HG02885 (cell line): ENCODE data around the gene ZDHHC11B.
A peak's percentile ranks its signal among the peaks of the same experiment; 100 is the strongest.
"Not testable (repeated sequence)": the region's sequence is repeated elsewhere in the genome, so short reads cannot be mapped to it uniquely, and the experiment has no call there.

Experiments
- ATAC-seq: cut with Tn5 transposase; IDR thresholded peaks from one replicate; pipeline ENCODE4 v1.9.1; 2021; ENCODE audit warnings: mild to moderate bottlenecking; ENCODE audit not compliant: unreplicated experiment, poor library complexity

Gene ZDHHC11B

GRCh38 chr5:787224-787856 is 2.8 kb upstream of the ZDHHC11B start:
- not testable (repeated sequence) for ATAC-seq

GRCh38 chr5:785181-785705 is 714 bp upstream of the ZDHHC11B start:
- peak; percentile 21 for ATAC-seq

DNA sequence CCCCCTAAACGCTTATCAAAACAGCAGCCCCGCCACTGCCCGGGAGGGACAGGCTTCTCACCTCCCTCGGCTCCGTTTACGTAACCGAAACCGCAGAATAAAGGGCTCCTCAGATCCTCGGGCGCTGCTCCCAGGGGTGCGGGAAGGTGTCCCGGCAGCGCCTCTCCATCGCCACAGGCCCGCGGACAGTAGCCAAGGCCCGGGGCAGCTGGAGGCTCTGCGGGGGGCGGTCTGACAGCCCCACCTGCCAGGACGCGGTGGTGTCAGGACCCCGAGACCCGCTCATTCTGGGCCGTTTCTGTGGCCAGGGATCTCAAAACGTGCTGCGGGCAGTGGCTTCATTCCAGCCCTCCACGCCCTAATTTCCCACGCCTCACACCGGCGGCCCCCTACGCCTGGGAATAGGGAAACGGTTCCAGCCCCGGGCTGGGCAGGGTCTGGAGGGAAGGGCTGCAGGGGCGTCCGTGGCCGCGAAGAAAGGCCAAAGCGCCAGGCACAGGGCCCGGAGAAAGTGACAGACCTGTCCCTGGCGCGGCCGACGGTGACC is 575 bp downstream of the ZDHHC11B start:
- ATAC-seq, result not testable (repeated sequence)

DNA sequence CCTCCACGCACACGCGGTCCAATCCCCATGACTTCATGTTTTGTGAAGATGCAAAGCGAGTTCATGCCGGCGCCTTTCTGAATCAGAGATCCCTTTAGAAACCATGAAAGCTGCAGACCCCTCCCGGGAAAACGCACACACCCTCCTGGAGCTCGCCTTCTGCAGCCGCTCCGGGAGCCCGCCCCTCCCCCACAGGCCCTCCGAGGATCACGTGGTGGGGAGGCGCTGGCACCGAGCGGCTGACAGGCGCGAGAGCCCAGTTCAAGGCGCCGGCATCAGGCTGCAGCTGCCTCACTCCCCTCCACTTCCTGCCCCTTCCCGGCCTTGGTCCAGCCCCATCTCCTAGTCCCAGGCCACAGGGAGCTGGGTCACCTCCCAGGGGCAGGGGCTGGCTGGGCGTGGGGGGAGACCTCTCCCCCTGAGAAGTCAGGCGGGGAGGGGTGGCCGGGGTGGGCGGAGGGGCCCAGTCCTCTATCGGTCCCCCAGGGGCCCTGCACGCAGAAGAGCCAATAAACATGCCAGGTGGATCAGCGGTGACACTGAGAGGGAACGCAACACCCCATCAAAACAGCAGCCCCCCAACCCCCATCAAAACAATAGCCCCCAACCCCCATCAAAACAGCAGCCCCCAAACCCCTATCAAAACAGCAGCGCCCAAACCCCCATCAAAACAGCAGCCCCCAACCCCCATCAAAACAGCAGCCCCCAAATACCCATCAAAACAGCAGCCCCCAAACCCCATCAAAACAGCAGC is 1.3 kb downstream of the ZDHHC11B start:
- ATAC-seq, result not testable (repeated sequence)

GRCh38 chr5:782356-782755 is 2.2 kb downstream of the ZDHHC11B start:
- ATAC-seq, result not testable (repeated sequence)

DNA sequence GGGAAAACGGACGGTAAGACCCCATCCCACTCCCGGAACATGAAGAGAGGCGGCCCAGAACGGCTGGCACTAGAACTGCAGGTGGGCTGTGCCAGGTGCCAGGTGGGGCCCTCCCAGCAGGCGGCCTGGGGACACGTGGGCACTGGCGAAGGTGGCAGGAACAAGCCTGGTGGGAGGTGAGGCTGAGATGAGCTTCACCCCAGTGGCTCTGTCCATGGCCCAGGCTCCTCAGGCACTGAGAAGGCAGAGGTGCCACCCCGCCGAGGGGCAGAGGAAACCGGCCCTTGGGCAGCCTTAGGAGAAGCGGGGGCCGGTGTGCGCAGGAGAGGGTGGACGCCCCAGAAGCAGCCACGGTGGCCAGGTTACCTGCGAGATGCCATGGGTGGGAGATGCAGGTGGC is 4.0 kb downstream of the ZDHHC11B start:
- ATAC-seq, result not testable (repeated sequence)

DNA sequence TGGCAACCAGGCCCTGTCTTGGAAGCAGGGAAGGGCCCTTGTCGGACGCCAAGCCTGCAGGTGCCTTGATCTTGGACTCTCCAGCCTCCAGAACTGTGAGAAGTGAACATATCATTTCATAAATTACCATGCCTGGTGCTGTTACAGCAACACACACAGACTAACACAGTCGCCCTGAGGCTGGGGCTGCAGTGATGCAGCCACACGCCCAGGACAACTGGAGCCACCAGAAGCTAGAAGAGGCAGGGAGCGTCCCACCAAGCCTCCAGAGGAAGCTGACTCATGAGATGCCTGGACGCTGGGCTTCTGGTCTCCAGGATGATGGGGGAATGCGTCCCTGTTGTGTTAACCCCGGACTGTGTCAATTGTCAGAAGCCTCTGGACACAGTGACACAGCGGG is 5.6 kb downstream of the ZDHHC11B start:
- ATAC-seq, result not testable (repeated sequence)

DNA sequence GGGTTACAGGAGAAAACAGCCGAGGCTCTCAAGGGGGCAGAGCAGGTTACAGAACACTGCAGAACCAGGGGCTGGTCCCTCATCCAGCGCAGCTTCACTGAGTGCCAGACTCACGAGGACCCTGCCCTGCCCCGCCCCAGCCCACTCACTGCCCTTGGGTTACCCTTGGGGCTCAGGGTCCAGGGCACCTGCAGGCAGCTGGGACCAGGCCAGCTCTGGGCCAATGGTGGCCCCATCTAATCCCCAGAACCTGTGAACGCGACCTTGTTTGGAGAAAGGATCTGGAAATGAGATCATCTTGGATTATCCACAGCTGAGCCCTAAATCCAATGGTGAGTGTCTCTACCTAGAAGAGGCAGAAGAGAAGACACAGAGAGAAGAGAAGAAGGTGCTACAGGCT is 6.1 kb downstream of the ZDHHC11B start:
- not testable (repeated sequence) for ATAC-seq

DNA sequence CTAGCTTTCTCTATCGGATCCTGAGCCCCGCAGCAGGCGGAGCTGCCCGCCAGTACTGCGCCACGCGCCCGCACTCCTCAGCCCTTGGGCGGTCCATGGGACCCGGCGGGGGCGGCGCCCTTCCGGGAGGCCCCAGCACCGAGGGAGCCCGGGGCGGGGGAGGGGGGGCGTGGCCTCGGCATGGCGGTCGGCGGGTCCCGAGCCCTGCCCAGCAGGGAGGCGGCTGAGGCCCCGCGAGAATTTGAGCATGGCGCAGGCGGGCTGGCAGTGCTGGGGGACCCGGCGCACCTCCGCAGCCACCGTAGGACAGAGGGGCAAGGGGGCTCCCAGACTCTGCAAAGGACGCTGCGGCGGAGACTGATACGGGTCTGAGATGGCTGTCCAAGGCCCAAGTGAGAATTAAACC is 6.8 kb downstream of the ZDHHC11B start:
- no peak for ATAC-seq

DNA sequence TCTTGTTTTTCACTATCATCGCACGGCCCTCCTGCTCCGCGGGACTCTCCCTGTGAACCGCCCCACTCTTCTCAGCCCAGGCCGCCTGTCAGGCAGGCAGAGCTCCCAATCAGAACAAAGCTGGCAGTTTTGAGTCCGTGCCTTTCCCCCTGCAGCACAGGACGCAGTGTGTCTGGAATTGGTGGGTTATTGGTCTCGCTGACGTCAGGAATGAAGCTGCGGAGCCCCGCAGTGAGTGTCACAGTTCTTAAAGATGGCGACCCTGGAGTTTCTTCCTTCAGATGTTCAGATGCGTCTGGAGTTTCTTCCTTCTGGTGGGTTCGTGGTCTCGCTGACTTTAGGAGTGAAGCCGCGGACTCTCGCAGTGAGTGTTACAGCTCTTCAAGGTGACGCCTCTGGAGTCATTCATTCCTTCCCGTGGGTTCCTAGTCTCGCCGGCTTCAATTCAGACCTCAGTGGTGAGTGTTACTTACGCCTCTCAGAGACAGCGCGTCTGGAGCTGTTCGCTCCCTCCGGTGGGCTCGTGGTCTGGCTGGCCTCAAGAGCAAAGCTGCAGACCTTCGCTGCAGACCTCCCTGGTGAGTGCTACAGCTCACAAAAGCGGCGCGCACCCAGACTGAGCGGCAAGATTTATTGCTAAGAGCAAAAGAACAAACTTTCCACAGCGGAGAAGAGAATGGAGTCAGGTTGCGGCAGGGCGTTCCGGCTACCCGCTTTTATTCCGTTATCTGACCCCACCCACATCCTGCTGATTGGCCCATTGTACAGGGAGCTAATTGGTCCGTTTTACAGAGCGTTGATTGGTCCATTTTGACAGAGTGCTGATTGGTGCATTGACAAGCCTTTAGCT is 7.4 kb downstream of the ZDHHC11B start:
- ATAC-seq, result no peak

DNA sequence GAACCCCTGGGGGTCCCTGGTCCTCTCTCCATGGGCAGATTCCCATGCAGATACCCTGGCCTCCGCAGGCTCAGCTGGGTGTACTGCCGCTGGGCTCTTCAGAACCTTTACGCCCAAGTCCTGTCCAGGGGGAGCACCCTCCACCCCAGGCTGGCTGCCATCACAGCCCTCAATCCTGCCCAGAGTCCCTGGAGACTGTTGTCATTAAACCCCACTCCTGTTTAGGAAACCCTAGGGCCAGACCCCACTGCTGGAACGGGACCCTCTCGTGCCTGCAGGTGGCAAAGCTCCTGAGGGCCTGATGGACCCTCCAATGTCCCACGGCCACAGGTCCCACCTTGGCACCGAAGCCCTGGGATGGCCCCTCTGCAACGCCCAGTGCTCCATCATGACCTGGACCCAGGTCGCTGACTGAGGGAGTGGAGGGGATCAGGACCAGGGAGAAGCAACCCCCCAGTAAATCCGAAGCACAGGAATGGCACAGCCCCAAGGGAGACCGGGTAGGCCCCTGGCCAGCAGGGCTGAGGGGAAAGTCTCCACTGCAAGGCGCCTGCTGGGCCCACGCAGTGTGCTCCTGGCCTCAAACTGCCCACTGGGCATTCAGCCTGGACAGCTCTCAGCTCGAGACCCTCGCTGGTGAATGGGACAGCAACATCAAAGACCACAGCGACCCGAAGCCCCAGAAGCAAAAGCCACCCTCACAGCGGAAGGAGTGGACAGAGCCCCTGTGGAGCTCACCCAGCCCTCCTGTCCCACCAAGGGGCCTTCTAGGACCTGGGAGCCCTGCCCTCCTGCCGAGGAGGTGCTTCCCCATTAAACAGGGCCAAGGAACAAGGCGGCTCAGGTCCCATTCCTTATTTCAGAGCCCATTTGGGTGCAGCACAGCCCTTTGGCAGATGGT is 8.3 kb downstream of the ZDHHC11B start:
- ATAC-seq, result no peak

DNA sequence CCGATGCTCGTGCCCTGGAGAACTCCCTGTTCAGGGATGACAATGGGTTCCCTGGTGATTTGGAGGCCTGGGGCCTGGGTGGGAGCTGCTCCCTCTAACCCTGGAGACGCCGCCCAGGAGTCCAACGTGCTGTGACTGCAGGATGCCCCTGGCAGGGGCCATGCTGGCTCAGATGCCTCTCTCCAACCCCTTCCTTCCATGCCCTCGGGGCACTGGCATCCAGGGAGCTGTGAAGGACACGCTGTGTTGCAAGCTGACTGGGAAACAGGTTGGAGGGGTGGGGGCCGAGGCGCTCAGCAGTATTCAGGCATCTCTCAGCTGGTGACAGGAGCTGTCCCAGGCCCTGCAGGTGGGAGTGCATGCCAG is 9.0 kb downstream of the ZDHHC11B start:
- not testable (repeated sequence) for ATAC-seq

DNA sequence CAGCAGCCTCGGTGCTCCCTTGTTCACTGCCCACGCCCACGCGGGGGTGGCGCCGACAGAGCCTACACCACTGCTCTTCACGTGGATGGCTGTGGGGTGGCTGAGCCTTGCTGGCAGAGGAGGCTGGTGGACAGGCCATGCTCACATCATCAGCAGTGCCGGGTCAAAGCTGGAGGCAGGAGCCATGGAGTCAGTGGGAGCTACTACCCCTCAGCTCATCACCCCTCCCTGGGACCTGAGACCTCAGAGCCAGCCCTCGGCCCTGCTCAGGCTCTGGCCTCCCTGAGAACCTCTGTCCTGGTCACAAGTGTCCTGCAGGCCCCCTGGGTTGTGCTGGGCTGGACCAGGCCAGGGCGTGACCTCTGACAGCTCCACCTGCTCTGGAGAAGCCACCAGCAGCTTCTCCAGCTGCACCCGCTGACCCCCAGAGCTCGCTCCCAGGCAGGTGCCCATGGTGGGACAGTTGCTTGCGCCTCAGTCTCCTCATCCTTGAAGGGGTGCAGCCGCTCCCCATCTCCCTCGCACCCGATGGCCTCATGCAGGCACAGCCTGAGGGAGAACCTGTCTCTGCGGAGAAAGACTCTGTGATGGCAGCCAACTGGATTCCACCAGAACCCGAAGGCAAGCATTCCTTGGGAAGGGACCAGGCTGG is 9.5 kb downstream of the ZDHHC11B start:
- ATAC-seq, result not testable (repeated sequence)

- ATAC-seq, result not testable (repeated sequence)
Observed at GRCh38 chr5:774304-774703, 10.2 kb downstream of the ZDHHC11B start.

DNA sequence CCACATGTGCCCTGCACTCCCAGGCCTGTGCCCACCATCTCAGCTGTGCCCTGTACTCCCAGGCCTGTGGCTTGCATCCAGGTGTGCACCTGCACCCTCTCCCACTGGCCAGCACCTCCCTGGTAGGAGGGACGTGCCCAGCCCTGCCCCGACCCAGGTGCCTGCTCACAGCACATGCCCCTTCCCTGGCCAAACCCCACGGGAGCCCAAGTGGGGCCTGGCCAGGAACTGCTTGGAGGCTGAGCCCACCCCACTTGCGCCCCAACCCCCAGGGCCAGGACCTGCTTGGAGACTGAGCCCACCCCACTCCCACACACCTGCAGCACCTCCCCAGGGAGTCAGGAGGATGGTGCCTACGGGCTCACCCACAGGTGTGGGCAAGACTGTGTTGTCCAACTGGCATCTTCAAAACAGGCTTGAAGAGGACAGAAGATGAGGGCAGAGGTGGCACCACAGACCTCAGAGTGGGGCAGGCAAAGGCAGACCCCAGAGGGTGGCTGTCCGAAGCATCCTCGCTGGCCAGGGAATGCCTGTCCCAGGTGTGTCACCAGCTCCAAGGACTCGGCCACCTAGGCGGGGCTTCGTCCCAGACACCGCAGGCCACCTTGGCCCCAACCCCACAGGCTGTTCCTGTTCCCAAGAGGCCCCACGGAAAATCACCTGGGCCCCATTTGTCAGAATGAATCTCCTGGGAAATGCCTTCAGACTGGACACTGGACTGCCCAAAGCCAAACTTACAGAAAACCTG is 10.8 kb downstream of the ZDHHC11B start:
- no peak for ATAC-seq

DNA sequence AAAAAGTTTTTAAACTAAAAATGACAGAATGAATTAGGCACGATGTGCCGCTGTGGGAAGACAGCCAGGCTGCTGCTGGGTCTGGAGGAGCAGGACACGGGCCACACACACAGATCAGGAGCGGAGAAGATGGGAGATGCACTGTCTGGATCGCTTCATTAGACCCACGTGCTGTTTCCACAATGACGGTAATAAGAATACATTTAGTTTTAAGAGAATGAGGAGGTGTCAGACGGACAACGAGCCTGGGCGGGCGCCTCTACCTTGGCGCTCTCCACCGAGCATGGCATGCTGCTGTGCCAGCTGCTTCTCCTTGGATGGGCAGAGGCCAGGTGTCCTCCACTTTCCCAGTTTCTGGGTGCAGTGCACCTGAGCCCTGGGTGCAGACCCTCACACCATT is 11.6 kb downstream of the ZDHHC11B start:
- ATAC-seq, result not testable (repeated sequence)

DNA sequence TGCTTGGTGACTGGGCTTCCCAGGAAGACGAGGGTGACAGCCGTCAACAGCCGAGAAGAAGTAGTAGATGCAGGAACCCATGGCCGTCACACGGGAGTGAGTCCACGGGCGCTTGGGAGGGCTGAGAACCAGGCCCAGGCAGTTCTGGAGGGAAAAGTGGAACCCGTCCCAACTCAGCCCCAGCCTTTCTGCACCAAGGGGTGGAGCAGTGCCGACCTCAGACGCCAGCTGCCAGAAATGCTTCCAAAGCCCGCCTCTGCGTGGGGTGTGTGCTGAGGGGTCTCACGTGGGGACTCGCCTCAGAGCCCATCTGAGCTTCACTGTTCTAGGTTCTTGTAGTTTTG is 12.0 kb downstream of the ZDHHC11B start:
- ATAC-seq, result not testable (repeated sequence)

DNA sequence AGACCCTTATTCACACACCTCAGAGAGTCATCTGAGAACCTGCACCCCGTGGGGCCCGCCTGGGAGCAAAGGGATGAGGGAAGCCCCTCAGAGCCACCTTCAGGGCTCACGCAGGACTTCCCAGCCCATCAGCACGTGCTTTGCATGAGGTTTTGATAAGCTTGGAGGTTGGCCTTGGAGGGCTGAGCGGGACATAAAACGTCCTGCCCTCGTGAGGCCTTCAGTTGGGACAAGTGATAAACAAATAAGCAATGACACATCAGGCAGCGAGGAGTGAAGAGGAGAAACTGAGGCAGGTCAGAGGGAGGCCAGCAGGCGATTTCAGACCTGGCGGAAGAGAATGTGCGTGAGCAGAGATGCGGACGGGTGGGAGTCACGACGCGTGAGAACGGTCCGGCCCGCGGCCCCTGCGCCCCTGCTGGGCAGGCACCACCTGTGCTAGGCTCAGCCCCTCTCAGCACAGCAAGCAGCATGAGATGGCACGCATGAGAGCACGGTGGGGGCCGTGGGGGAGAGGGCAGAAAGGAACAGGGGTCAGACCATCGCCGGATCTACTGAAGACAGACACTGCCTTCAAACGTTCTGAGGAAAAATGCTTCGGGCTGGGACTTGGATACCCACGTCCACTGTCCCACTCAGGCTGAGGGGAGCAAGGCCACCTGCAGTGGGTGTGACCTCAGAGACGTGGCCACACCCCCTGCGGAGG is 12.5 kb downstream of the ZDHHC11B start:
- not testable (repeated sequence) for ATAC-seq
